ENCODE results near the gene TOP2A. TPM values are rescaled to one million over a fixed set of nuclear protein-coding genes. Genes with fewer than 3 reads are reported as not detected.

The TOP2A gene
- polyA plus RNA-seq, 1 of the 3 experiments (the other 2 are of a cell fraction): 20.6 TPM

GRCh38 chr17:40457964-40458791, 40.5 kb upstream of the TOP2A start (continued):
- TF ChIP-seq REST (IDR thresholded peaks at IDR 0.05; ENCODE audit: low read depth, low read length) (peak; percentile 36; the same call in 1 of the 2 replicates), MEF2A (IDR thresholded peaks at IDR 0.05; ENCODE audit: borderline replicate concordance, low read depth) (no peak), RXRA (IDR thresholded peaks at IDR 0.05; ENCODE audit: borderline replicate concordance, low read depth) (peak; percentile 89), USF1 (IDR thresholded peaks at IDR 0.05; ENCODE audit: borderline replicate concordance, low read depth) (0 out of 2 replicates have a peak, but pooled peaks have one; percentile 25), IRF3 (IDR thresholded peaks at IDR 0.05; ENCODE audit: low read depth, low read length) (no peak), NFIC (IDR thresholded peaks at IDR 0.05; ENCODE audit: borderline replicate concordance) (peak; percentile 96), SIN3A (IDR thresholded peaks at IDR 0.05; ENCODE audit: borderline replicate concordance, low read depth, low read length) (peak; percentile 90; the same call in 1 of the 2 replicates), TEAD4 (IDR thresholded peaks at IDR 0.05; ENCODE audit: borderline replicate concordance, insufficient read depth) (peak; percentile 92), EZH2phosphoT487 (IDR thresholded peaks at IDR 0.05; ENCODE audit: borderline replicate concordance, low read depth) (no peak)

- DNase-seq: no peak
- Histone ChIP-seq H3K9me3 (no peaks in the 10 kb centered on the region), H3K4me1 (ENCODE audit: control insufficient read depth in 1 of 2, insufficient read depth in 2 of 2, low read depth in 1 of 2, low read length in 1 of 2) (peaks cover 41 to 84% of the 10 kb centered on the region in 2 experiments), H3K4me2 (peak overlapping the region; percentile 74), H3K79me2 (ENCODE audit: insufficient read depth) (no peaks in the 10 kb centered on the region), H3K9ac (peak overlapping the region; percentile 11; the same call in 1 of the 2 replicates), H3K27ac (ENCODE audit: low read depth in 2 of 2, low read length in 1 of 2) (peak overlapping the region; percentile 68 to 92), H3K27me3 (ENCODE audit: insufficient read depth) (no peaks in the 10 kb centered on the region), H3K36me3 (replicated peaks in 1 of 2; ENCODE audit: control insufficient read depth in 1 of 2, insufficient read depth in 2 of 2, low read length in 1 of 2) (peaks cover 11 to 30% of the 10 kb centered on the region in 2 experiments), H3K4me3 (ENCODE audit: low read depth in 2 of 2, low read length in 1 of 2) (no peak overlapping the region), H4K20me1 (ENCODE audit: insufficient read depth) (no peaks in the 10 kb centered on the region), H2AFZ (ENCODE audit: low read depth) (no peak overlapping the region), H3F3A (replicated peaks; ENCODE audit: insufficient read depth) (peaks cover 11% of the 10 kb centered on the region), H3K9me2 (no peaks in the 10 kb centered on the region)
- TF ChIP-seq USF1 (IDR thresholded peaks at IDR 0.05; ENCODE audit: borderline replicate concordance, low read depth) (no peak), TCF12 (IDR thresholded peaks at IDR 0.05) (no peak), USF2 (IDR thresholded peaks at IDR 0.05; ENCODE audit: borderline replicate concordance, low read depth, low read length) (no peak), SMC3 (IDR thresholded peaks at IDR 0.05; ENCODE audit: low read depth, low read length) (no peak), RFX5 (IDR thresholded peaks at IDR 0.05; ENCODE audit: low read length) (no peak), SIN3A (IDR thresholded peaks at IDR 0.05; ENCODE audit: borderline replicate concordance, low read depth, low read length) (no peak), YY1 (IDR thresholded peaks at IDR 0.05; ENCODE audit: low read depth) (no peak), RXRA (IDR thresholded peaks at IDR 0.05; ENCODE audit: borderline replicate concordance, low read depth) (no peak), RAD21 (IDR thresholded peaks at IDR 0.05; ENCODE audit: low read length) (no peak)
- CTCF ChIA-PET: interaction anchor here (1.2 to 16.9 kb wide), 7 partner anchors 13 to 102 kb away, joined by 3 to 265 read pairs (median 6); partner anchors contain the start of genes IGFBP4 and TOP2A
- WGBS (ENCODE audit: low lambda C conversion rate): 88% methylated on average over 3 of the region's 3 CpGs
- POLR2A ChIA-PET: interaction anchor here (0.5 kb wide), 1 partner anchor 62 kb away, joined by 4 read pairs; no protein-coding TSS in a partner anchor
Measured at GRCh38 chr17:40457369-40457768, 39.7 kb upstream of the TOP2A start.
